Type B pancreatic cell (in vitro differentiated cells): ENCODE results near the gene MACROD1. TPM values are rescaled to one million over a fixed set of nuclear protein-coding genes. Genes with fewer than 3 reads are reported as not detected.

Source experiments
- DNase-seq: peaks from one replicate; pipeline ENCODE4 v3.0.0; 2021; ENCODE audit warnings: mixed read lengths; ENCODE audit not compliant: unreplicated experiment; ENCODE audit errors: extremely low spot score
- H3K27ac Mint-ChIP-seq: 2 replicates; pipeline ENCODE4 v1.8.0; 2021; ENCODE audit warnings: mild to moderate bottlenecking, mixed read lengths
- H3K27me3 Mint-ChIP-seq: 2 replicates; pipeline ENCODE4 v1.8.0; 2021; ENCODE audit warnings: mixed read lengths
- H3K36me3 Mint-ChIP-seq: 2 replicates; pipeline ENCODE4 v1.8.0; 2021; ENCODE audit warnings: mixed read lengths
- H3K4me1 Mint-ChIP-seq: one replicate; pipeline ENCODE4 v1.8.0; 2021; ENCODE audit warnings: mixed read lengths; ENCODE audit not compliant: unreplicated experiment
- H3K4me3 Mint-ChIP-seq: 2 replicates; pipeline ENCODE4 v1.8.0; 2021; ENCODE audit warnings: mild to moderate bottlenecking, mixed read lengths
- H3K9me3 Mint-ChIP-seq: 2 replicates; pipeline ENCODE4 v1.8.0; 2021; ENCODE audit warnings: mixed read lengths
- total RNA-seq: library from RNA; stranded (reverse); gene quantifications from 2 replicates; pipeline ENCODE4 v1.2.1, GENCODE V29; 2021; ENCODE audit warnings: low replicate concordance
- TF ChIP-seq, protein P1 (sequence below): fragments of 200-600 bp; sonication (generic); conservative IDR thresholded peaks from 2 replicates; pipeline ENCODE4 v1.5.0; 2021; ENCODE audit warnings: antibody characterized with exemption, mild to moderate bottlenecking

Gene MACROD1
- total RNA-seq, 1 donor from 2014 or later, result 21.1 TPM

DNA sequence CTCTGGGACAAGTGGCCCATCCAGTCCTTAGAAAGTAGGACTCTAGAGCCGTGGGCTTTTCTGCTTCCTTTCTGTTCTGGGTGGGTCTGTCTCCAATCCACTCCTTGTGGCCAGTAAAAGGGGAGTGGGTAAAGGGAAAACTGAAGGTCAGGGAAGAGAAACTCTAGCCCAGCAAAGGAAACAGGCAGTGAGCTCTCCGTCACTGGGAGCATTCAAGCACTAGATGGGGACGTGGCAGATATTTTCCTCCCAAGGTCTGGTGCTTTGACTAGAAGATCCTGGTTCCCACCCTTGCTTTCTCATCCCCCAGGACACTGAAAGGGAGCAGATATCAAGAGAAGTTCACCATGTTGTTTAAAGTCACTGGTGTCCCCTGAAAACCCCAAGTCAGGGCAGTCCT, 42.2 kb downstream of the MACROD1 start:
- Mint-ChIP-seq H3K9me3 (no peaks in the 10 kb centered on the region), H3K27ac (no peak overlapping the region), H3K4me1 (peaks cover 13% of the 10 kb centered on the region), H3K4me3 (no peak overlapping the region), H3K36me3 (no peaks in the 10 kb centered on the region), H3K27me3 (peaks cover 2% of the 10 kb centered on the region)
- DNase-seq, result no peak
- TF ChIP-seq, protein P1, sequence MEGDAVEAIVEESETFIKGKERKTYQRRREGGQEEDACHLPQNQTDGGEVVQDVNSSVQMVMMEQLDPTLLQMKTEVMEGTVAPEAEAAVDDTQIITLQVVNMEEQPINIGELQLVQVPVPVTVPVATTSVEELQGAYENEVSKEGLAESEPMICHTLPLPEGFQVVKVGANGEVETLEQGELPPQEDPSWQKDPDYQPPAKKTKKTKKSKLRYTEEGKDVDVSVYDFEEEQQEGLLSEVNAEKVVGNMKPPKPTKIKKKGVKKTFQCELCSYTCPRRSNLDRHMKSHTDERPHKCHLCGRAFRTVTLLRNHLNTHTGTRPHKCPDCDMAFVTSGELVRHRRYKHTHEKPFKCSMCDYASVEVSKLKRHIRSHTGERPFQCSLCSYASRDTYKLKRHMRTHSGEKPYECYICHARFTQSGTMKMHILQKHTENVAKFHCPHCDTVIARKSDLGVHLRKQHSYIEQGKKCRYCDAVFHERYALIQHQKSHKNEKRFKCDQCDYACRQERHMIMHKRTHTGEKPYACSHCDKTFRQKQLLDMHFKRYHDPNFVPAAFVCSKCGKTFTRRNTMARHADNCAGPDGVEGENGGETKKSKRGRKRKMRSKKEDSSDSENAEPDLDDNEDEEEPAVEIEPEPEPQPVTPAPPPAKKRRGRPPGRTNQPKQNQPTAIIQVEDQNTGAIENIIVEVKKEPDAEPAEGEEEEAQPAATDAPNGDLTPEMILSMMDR, result no peak

DNA sequence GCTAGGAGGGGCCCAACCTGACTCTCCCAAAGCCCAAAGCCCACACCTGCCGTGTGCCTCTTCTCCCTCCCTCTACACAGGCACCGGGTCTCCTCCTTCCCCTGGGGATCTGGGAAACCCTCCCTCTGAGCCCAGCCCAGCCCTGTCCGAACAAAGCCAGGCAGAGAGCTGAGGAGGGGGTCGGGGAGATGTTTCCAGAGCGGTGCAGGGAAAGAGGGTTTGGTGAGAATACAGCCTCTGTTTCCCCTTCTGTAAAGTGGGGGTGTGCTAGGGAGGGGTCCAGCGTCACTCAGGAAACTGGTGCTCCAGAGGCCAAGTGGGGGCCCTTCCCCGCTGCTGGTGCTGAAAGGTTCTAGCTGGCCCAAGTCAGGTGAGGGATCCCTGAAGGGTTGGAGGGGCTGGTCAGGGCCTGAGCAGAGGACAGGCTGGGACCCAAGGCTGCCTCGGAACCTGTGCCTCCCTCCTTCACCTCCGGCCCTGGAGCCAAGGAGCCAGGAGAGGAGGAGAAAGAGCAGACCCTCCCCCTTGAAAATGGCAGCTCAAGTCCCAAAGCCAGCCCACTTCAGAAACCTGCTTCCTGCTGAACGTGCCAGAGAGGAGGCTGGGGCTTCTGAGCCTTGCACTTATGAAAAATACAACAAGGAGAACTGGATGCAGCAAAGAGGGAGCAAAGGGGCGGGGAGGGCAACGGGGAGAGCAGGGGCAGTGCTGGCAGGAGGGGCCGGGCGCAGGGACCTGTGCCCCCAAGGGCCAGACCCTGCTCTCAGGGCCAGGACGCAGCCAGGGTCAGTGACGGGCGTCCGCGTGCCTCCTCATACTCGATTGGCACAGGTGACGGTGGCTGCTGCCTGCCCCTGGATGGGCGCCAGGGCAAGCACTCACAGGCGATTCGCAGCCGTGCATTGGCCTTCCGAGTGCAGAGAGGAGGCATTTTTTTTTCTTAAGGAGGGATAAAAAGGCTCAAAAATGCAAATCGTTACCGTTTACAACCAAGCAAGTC, 43.2 kb downstream of the MACROD1 start:
- no peak for DNase-seq
- TF ChIP-seq, protein P1, result no peak
- Mint-ChIP-seq H3K36me3 (no peaks in the 10 kb centered on the region), H3K4me3 (no peak overlapping the region), H3K27me3 (no peaks in the 10 kb centered on the region), H3K9me3 (no peaks in the 10 kb centered on the region), H3K4me1 (peaks cover 15% of the 10 kb centered on the region), H3K27ac (no peak overlapping the region)

DNA sequence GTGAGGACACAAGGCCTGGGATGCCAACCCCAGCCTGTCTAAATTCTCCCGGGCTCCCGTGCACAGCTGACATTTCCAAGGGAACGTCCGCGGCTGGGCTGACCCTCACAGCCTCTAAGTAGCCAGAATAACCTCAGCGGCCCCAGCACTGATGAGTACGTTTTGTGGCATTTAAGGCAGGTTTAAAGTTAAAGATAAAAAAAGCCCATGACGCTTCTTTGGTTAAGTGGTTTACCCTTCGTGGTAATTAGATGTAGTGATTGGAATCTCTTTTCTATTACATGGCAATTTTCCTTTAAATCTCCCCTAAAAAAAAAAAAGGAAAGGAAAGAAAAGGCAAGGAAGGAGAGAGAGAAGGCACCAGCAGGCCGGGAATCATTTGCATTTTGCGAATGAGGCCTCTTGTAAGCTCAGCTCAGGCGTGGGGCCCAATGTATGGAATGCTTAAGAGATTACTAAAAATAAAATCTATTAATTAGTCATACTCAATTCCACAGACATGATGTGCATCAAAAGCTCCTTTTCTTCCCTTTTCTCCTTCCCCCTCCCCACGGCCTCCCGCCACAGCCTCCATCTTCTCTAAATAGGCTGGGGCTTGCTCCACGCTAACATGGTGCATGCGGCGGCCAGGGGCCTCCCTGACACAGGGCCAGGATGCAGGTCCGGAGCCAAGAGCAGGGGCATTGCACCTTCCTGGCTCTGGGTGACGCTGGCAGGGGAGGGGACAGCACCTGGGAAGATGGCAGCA, 44.1 kb downstream of the MACROD1 start:
- no peak for DNase-seq
- no peak overlapping the region for H3K27ac Mint-ChIP-seq
- no peaks in the 10 kb centered on the region for H3K27me3 Mint-ChIP-seq

DNA sequence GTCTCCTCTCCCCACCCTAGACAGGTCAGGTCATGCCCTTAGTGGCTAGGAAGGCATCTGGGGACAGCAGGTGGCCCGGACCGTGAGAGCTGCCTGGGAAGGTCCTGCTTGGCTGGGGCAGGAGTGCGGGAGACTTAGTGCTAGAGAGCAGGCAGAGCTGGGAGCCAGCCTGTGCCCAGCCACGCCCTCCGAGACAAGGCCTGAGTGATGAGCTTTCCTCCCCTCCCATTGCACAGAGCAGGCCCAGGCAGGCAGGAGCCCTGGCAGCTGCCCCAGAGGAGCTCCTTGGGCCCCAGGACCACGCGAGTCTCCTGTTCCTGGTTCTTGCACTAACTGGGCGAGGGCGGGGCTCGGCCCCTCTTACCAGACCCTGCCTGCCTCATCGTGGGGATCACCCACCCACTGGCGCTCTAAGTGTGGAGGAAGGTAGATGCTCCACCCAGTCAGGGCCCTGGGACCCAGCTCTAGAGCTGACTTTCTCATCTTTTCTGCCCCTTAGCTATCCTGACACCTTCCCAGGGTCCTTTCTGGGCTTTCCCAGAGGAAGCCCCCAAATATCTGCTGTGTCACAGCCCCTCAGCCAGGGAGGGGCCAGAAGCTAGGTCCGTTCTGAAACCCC, 44.9 kb downstream of the MACROD1 start:
- Mint-ChIP-seq H3K27me3 (no peaks in the 10 kb centered on the region), H3K36me3 (no peaks in the 10 kb centered on the region), H3K9me3 (no peaks in the 10 kb centered on the region), H3K27ac (no peak overlapping the region), H3K4me3 (no peak overlapping the region), H3K4me1 (peaks cover 15% of the 10 kb centered on the region)
- TF ChIP-seq, protein P1, result no peak
- no peak for DNase-seq

More for the DNA sequence above, 44.1 kb downstream of the MACROD1 start:
- Mint-ChIP-seq H3K36me3 (no peaks in the 10 kb centered on the region), H3K4me1 (peaks cover 15% of the 10 kb centered on the region), H3K9me3 (no peaks in the 10 kb centered on the region), H3K4me3 (no peak overlapping the region)
- TF ChIP-seq, protein P1, result no peak

DNA sequence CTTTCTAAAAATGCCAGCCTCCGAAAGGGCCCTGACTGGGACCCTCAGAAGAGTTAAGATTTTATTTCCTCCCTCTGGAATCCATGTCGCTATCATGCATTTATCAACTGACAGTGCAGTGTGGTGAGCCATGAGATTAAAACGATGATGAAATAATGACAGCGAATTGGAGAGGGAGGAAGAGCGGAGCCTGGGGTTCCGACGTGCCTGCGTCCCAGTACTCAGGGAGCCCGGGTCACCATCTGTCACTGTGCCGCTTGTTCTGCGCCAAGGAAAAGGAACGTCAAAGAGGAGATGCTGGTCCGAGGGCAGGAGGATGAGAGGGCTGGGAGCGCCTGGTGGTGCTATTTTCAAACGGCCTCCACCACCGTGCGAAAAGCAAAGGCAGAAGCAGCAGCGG, 46.2 kb downstream of the MACROD1 start:
- Mint-ChIP-seq H3K36me3 (peaks cover 3% of the 10 kb centered on the region), H3K4me3 (no peak overlapping the region), H3K27me3 (peaks cover 3% of the 10 kb centered on the region), H3K4me1 (peaks cover 22% of the 10 kb centered on the region), H3K27ac (no peak overlapping the region), H3K9me3 (no peaks in the 10 kb centered on the region)
- no peak for DNase-seq
- TF ChIP-seq, protein P1, result no peak
